ENCODE measurements around the gene TMEM14C.

- no peak for TF ChIP-seq CTCF (IDR thresholded peaks at IDR 0.05 in 4 of 5, conservative IDR thresholded peaks at IDR 0.05 in 1 of 5)
- TF ChIP-seq POLR2A (IDR thresholded peaks at IDR 0.05), result no peak
Measured at GRCh38 chr6:10682355-10682988, 40.4 kb upstream of the TMEM14C start.

All from gastrocnemius medialis (tissue), 4 donors.